Testis (tissue), 3 donors: ENCODE measurements around the gene MAML3. TPM values are rescaled to one million over a fixed set of nuclear protein-coding genes. Genes with fewer than 3 reads are reported as not detected.

ENCODE experiments used
- DNase-seq: peaks from one replicate; pipeline ENCODE4 v3.0.0-alpha.2; 2019
- H3K27ac ChIP-seq, 2 donors: fragments of 200-600 bp; sonication (generic); one replicate each; pipeline ENCODE4 v1.5.1; 2019
- H3K27me3 ChIP-seq: fragments of 200-600 bp; sonication (generic); one replicate; pipeline ENCODE4 v1.5.1; 2019
- H3K36me3 ChIP-seq: fragments of 200-600 bp; sonication (generic); one replicate; pipeline ENCODE4 v1.5.1; 2017; ENCODE audit warnings: low read depth; ENCODE audit errors: missing control alignments
- H3K4me1 ChIP-seq: fragments of 200-600 bp; sonication (generic); one replicate; pipeline ENCODE4 v1.5.1; 2019
- H3K4me3 ChIP-seq, 2 donors: fragments of 200-600 bp; sonication (generic); one replicate each; pipeline ENCODE4 v1.5.1; 2017 to 2019
- H3K9me3 ChIP-seq: fragments of 200-600 bp; sonication (generic); one replicate; pipeline ENCODE4 v1.5.1; 2017
- CTCF ChIP-seq, 3 experiments: fragments of 450-650 bp in 2 of 3; fragments of 200-600 bp in 1 of 3; sonication (generic) in 1 of 3; IDR thresholded peaks; one replicate each; pipeline ENCODE4 v1.5.1; 2016 to 2019; ENCODE audit warnings: antibody characterized with exemption in 3 of 3, mild to moderate bottlenecking in 2 of 3, moderate library complexity in 1 of 3
- POLR2A ChIP-seq: fragments of 450-650 bp; IDR thresholded peaks from one replicate; pipeline ENCODE4 v1.6.1; 2017; ENCODE audit warnings: antibody characterized with exemption, mild to moderate bottlenecking, moderate library complexity
- WGBS, 2 donors: methylation state at CpG; one replicate each; pipeline ENCODE4 v1.1.5; 2018; 5-methylcytosine and 5-hydroxymethylcytosine counted together
- intact Hi-C: fragments of 100-400 bp; cut with DNase I; formaldehyde crosslinking; loops from one replicate; pipeline ENCODE4 v1.15.1; 2023; ENCODE audit warnings: low total_unique reads
- polyA plus RNA-seq: library from polyadenylated mRNA; stranded (reverse); fragments of 350-450 nt; fragmentation: Illumina TruSeq; extraction: RNeasy Lipid Tissue Mini Kit (QIAGEN cat#74804); gene quantifications from one replicate; pipeline ENCODE4 v1.2.3, GENCODE V29; 2014; ENCODE audit warnings: low read depth, low replicate concordance; ENCODE audit not compliant: insufficient read depth
- total RNA-seq, 2 donors: library from RNA; depleted of rRNA; stranded (reverse); fragments of >200 nt; gene quantifications; one replicate each; pipeline ENCODE4 v1.2.3, GENCODE V29; 2016

Gene MAML3
- total and polyA plus RNA-seq, 3 donors from 2014 or later = 7.6 to 21.2 (median 18.8) TPM

- 71 to 72% methylated on average over 5 of the region's 5 CpGs for WGBS, 2 donors
- no peak for DNase-seq
- intact Hi-C loops = no loop called here
Observed at GRCh38 chr4:139743027-139743426, 411.0 kb downstream of the MAML3 start.

GRCh38 chr4:139740531-139741041 is 413.4 kb downstream of the MAML3 start:
- intact Hi-C loops = no loop called here
- WGBS, 2 donors = 39 to 49% methylated on average over 6 to 10 of the region's 10 CpGs
- Histone ChIP-seq H3K27me3 (no peaks in the 10 kb centered on the region), H3K4me3 (no peak overlapping the region), H3K9me3 (no peaks in the 10 kb centered on the region), H3K4me1 (peaks cover 31% of the 10 kb centered on the region), H3K36me3 (no peaks in the 10 kb centered on the region), H3K27ac (peak overlapping the region; percentile 45 to 68)
- TF ChIP-seq POLR2A (no peak), CTCF (IDR thresholded peaks at IDR 0.05) (peak in 1 of 3 experiments; percentile 10)
- DNase-seq = peak; percentile 73

More at GRCh38 chr4:139743027-139743426, 411.0 kb downstream of the MAML3 start:
- H3K4me1 ChIP-seq = peaks cover 21% of the 10 kb centered on the region
- no peaks in the 10 kb centered on the region for H3K9me3 ChIP-seq
- H3K36me3 ChIP-seq = no peaks in the 10 kb centered on the region
- H3K27me3 ChIP-seq = no peaks in the 10 kb centered on the region
- H3K27ac ChIP-seq = no peak overlapping the region
- TF ChIP-seq POLR2A (no peak), CTCF (IDR thresholded peaks at IDR 0.05) (no peak)
- no peak overlapping the region for H3K4me3 ChIP-seq

DNA sequence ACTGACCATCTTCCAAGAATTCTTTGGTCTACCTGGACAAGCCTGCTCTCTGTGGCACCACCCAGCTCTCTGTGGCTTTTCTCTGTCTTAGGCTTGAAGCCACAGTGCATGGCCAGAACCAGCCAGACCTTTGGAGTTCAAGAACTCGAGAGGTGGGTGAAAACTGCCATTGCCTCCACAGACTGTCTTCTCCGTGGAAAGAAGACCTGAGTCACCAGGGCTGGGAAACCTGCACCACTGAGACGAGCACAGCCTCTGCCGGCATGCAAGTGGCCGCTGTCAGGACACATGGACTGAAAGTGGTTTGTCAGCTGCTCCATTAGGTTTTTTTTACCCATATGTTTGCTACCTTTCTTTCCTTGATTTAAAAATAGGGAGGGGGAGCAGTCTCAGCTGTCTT is 413.9 kb downstream of the MAML3 start:
- TF ChIP-seq CTCF (IDR thresholded peaks at IDR 0.05) = no peak
- no peak for TF ChIP-seq POLR2A
- Histone ChIP-seq H3K27me3 (no peaks in the 10 kb centered on the region), H3K27ac (peak overlapping the region; percentile 45 to 68), H3K36me3 (no peaks in the 10 kb centered on the region), H3K9me3 (no peaks in the 10 kb centered on the region), H3K4me3 (no peak overlapping the region), H3K4me1 (peaks cover 34% of the 10 kb centered on the region)
- no peak for DNase-seq
- WGBS, 2 donors = 67 to 74% methylated on average over 5 of the region's 5 CpGs
- intact Hi-C loops = no loop called here

GRCh38 chr4:139738846-139739613 is 415.0 kb downstream of the MAML3 start:
- TF ChIP-seq CTCF (IDR thresholded peaks at IDR 0.05) = no peak
- WGBS, 2 donors = 69 to 71% methylated on average over 2 of the region's 2 CpGs
- Histone ChIP-seq H3K27me3 (no peaks in the 10 kb centered on the region), H3K4me1 (peaks cover 41% of the 10 kb centered on the region), H3K36me3 (no peaks in the 10 kb centered on the region), H3K4me3 (no peak overlapping the region), H3K9me3 (no peaks in the 10 kb centered on the region), H3K27ac (peak overlapping the region; percentile 30 to 45)
- intact Hi-C loops = loop anchor here (5.0 to 10.0 kb wide), 3 partner anchors 74 to 586 kb away; partner anchors contain the start of genes MAML3 and MGST2
- DNase-seq = no peak
